SK-N-SH treated with all-trans-retinoic acid at 6 μM for 48 hours (cell line): ENCODE results near the gene ROCK2.

Experiments used
- RARB ChIP-seq: fragments of 250-450 bp; sonication (Bioruptor Pico); IDR thresholded peaks from 2 replicates; pipeline ENCODE4 v1.8.0; 2021; ENCODE audit warnings: mild to moderate bottlenecking, moderate library complexity
- TF ChIP-seq, protein P1 (sequence below): fragments of 250-450 bp; sonication (Bioruptor Pico); IDR thresholded peaks from 2 replicates; pipeline ENCODE4 v1.8.0; 2020; ENCODE audit warnings: mild to moderate bottlenecking, moderate library complexity, borderline replicate concordance

DNA sequence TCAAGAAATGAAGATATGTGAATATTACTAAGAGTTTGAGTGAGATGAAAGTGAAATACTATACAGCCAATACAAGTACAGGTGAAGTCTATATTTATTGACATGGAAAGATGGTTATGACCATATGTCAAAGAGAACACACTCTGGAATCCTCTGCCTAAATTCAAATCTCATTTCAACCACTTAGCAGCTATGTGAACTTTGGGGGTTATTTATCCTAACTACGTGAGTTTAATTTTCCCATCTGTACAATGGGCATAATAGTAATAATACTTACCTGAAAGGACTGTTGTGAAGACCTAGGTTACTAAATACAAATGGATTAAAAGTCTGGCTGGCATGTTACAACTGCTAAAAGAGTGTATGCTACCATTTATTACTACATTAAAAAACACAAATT is 79.6 kb downstream of the ROCK2 start:
- TF ChIP-seq RARB = no peak
- TF ChIP-seq, protein P1, sequence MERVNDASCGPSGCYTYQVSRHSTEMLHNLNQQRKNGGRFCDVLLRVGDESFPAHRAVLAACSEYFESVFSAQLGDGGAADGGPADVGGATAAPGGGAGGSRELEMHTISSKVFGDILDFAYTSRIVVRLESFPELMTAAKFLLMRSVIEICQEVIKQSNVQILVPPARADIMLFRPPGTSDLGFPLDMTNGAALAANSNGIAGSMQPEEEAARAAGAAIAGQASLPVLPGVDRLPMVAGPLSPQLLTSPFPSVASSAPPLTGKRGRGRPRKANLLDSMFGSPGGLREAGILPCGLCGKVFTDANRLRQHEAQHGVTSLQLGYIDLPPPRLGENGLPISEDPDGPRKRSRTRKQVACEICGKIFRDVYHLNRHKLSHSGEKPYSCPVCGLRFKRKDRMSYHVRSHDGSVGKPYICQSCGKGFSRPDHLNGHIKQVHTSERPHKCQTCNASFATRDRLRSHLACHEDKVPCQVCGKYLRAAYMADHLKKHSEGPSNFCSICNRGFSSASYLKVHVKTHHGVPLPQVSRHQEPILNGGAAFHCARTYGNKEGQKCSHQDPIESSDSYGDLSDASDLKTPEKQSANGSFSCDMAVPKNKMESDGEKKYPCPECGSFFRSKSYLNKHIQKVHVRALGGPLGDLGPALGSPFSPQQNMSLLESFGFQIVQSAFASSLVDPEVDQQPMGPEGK (CRISPR knock-in tag) = no peak
